ENCODE data around the gene CDC16.
A peak's percentile ranks its signal among the peaks of the same experiment; 100 is the strongest.
"Not testable (repeated sequence)": the region's sequence is repeated elsewhere in the genome, so short reads cannot be mapped to it uniquely, and the experiment has no call there.

The CDC16 gene

DNA sequence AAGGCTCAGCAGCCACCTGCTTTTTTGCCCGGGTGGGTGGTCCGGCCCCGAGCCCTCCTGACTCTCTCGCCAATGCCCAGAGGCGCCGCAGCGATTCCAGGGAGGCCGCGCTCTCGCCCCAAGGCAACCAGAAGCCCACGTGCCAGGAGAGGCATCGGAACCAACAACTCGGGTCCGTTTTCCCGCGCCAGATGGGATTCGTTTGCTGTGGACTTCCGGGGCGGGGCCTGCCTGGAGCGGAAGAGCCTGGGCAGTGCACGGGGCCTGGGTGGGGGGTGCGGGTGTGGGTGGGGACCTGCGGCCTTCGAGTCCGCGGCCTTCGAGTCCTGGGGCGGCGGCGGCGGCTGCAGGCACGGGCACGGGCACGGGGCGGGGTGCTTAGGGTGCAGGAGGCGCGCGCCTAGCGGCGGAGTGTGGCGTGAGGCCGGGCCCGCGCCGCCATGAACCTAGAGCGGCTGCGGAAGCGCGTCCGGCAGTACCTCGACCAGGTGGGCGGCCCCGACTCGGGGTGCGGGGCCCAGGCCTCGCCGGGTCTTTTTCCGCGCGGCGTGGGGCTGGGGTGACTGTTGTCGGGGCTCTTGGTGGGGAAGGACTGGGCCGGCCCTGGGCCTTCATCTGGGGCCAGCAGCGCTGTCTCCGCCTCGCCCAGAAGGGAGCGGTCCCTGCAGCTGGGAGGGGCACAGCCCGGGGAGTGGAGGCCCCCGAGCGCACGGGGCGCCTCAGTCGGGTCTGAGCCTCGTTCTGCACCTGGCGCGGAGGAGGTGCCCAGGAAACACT, at the start of gene CDC16:
Gene CDC16 (plus strand): TSS at position 253 of the 777 bp plus-strand sequence. CDS start 188 bp downstream, at position 441.
- DNase-seq (ENCODE audit: low read depth in 4 of 4, low spot score in 1 of 4) = peak; percentile 82 to 95 (median 87)

DNA sequence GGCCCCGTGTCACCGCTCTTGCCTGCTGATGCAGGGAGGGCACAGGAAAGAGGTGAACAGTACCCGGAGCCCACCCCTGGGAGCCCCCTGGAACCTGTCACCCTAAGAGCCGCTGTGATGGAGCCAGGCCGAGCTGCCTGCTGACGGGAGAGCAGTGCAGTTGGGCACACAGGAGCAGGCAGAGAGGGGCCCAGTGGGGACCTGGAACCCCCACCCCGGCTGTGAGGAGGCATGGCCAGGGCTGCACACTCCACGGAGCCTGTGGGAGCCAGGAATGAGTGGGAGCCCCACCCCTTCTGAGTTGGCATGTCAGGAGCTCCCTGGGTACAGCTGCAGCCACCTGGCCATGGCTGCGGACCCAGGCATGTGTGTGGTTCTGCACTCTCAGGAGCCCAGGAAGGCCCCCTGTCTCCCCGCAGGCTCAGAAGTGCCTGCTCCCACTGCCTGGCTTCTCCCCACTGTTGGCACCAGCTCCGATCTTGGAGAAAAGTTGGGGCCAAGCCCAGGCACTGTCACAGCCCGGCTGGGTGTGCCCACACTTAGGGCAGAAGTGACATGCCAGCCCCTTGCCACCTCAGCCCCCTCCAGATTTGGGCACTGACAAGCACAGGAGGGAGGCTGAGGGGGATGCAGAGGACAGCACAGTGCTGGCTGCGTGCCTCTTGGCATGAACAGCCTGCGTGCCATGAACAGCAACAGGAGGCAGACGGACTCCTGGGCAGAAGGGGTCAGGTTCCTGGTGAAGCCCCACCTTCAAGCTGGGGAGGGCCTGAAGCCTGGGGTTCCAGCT, 49.3 kb upstream of the CDC16 start:
- no peak for DNase-seq (ENCODE audit: low read depth in 4 of 4, low spot score in 1 of 4)

- no peak for DNase-seq (ENCODE audit: low read depth in 4 of 4, low spot score in 1 of 4)
These were observed 39.8 kb upstream of the CDC16 start for GRCh38 chr13:114194853-114195252.

DNA sequence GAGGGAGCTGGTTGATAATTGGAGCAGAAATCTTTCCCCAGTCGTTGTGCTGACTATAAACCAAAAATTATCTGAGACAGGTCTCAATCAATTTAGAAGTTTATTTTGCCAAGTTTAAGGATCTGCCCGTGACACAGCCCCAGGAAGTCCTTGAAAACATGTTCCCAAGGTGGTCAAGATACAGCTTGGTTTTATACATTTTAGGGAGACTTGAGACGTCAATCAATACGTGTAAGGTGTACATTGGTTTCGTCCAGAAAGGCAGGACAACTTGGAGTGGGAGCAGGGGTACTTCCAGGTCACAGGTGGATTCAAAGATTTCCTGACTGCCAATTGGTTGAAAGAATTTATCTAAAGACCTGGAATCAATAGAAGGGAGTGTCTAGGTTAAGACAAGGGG, 38.1 kb upstream of the CDC16 start:
- DNase-seq (ENCODE audit: low read depth in 4 of 4, low spot score in 1 of 4) = no peak

- no peak for DNase-seq (ENCODE audit: low read depth in 4 of 4, low spot score in 1 of 4)
These were observed 36.1 kb upstream of the CDC16 start for GRCh38 chr13:114198556-114198955.

GRCh38 chr13:114199526-114199925, 35.2 kb upstream of the CDC16 start:
- DNase-seq (ENCODE audit: low read depth in 4 of 4, low spot score in 1 of 4) = not testable (repeated sequence)

DNA sequence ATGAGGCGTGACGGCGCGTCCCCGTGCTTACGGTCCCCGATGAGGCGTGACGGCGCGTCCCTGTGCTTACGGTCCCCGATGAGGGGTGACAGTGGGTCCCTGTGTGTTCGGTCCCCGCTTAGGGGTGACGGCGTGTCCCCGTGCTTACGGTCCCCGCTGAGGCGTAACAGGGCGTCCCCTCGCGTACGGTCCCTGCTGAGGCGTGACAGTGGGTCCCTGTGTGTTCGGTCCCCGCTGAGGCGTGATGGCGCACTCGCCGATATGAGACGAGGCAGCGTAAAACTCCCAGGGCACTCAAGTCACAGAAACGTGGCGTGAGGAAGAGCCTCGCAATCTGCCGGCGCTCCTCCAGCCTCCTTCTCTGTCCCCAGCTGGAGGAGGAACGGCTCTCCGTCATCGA, 34.7 kb upstream of the CDC16 start:
- DNase-seq (ENCODE audit: low read depth in 4 of 4, low spot score in 1 of 4) = no peak

- no peak for DNase-seq (ENCODE audit: low read depth in 4 of 4, low spot score in 1 of 4)
These were observed 34.2 kb upstream of the CDC16 start for GRCh38 chr13:114200399-114200911.

- no peak for DNase-seq (ENCODE audit: low read depth in 4 of 4, low spot score in 1 of 4)
These were observed 32.1 kb upstream of the CDC16 start for GRCh38 chr13:114202581-114202980.

- peak in 1 of 4 experiments; percentile 10 for DNase-seq (ENCODE audit: low read depth in 4 of 4, low spot score in 1 of 4)
These were observed 31.2 kb upstream of the CDC16 start for GRCh38 chr13:114203536-114203935.

GRCh38 chr13:114204894-114205293, 29.8 kb upstream of the CDC16 start:
- no peak for DNase-seq (ENCODE audit: low read depth in 4 of 4, low spot score in 1 of 4)

DNA sequence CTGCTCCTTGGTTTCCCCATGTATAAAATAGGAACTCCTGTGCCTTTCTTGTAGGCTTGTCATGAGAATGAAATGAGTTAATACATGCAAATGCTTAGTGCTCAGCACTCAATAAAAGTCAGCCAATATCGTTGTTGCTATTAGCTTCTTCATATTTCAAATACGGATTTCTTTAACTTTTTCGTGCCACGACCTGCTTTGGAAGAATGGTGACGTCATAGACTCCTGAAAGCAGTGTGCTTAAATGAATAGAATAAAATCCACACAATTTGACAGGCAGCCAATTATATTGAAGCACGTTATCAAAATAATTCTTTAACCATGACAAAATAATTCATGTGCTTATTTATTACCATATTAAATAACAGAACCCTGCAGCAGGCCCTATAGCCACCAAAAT, 26.6 kb upstream of the CDC16 start:
- no peak for DNase-seq (ENCODE audit: low read depth in 4 of 4, low spot score in 1 of 4)

DNA sequence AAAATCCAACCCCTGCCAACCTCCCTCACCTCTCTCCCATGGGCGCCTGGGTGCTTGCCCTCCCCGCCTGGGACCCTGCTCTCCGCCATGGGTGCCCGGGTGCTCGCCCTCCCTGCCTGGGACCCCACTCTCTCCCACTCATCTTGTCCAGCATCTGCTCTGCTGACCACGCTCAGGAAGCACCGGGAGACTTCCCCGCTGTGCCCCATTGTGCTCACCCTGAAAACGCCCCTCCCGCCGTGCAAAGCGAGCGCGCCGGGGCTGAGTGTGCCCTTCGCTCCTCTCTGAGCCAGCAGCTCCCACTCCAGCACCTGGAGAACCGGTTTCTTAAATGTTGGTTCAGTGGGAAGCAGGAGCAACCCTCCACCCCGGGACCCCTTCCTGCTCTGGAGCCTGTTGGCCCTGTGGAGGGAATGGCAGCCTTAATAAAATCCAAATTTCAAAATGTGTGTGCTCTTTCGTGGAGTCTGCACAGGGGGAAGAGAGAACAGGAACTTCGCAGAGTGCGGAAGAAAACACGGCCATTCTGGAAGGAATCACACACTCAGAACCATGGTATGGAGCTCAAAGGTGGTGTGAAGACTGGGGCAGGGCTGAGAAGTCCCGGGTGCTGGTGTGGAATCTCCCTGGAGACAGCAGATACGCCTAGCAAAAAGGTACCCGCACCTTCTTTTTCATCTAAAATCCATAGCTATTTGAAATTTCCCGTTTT, 23.1 kb upstream of the CDC16 start:
- no peak for DNase-seq (ENCODE audit: low read depth in 4 of 4, low spot score in 1 of 4)

- no peak for DNase-seq (ENCODE audit: low read depth in 4 of 4, low spot score in 1 of 4)
These were observed 22.6 kb upstream of the CDC16 start for GRCh38 chr13:114212158-114212495.

DNA sequence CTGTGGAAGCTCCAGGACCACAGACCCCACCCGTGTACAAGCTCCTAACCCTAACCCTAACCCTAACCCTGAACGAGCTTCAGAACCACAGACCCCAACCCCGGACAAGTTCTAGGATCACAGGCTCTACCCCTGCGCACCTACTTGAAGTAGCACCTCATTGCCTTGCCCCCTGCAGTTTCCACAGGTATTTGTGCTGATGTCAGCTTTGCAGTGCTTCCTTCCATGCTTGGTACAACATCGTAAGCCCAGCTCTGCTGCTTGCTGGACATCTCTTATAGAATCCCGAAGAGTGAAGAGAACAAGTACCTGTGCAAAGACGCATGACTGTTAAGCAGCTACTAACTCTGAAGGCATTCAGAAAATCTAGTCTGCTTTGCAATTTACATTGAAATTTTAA, 20.7 kb upstream of the CDC16 start:
- DNase-seq (ENCODE audit: low read depth in 4 of 4, low spot score in 1 of 4) = no peak

- DNase-seq (ENCODE audit: low read depth in 4 of 4, low spot score in 1 of 4) = no peak
These were observed 15.3 kb upstream of the CDC16 start for GRCh38 chr13:114219392-114219791.

DNA sequence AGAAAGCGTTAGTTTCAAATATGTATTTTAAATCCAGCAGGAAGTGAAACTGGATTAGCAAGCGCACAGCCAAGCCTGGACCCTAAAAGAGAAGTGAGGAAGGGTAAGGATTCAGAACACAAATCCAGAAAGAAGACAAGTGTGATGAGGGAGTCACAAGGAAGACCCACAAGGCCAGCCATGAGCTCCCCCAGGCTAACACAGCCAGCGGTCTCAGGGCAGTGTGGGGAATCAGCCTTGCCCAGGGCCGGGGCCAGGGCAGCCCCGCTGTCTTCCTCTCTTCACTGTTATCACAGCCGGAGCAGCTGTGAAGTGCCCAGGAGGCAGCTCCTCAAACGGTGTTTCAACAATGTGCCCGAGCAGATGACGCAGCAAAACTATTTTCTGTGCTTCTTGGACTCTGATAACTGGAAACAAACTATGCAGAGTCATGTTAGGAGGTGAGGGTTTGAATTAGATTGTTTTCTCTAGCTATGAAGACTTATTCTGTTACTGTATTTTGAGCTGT, 12.2 kb upstream of the CDC16 start:
- no peak for DNase-seq (ENCODE audit: low read depth in 4 of 4, low spot score in 1 of 4)

DNA sequence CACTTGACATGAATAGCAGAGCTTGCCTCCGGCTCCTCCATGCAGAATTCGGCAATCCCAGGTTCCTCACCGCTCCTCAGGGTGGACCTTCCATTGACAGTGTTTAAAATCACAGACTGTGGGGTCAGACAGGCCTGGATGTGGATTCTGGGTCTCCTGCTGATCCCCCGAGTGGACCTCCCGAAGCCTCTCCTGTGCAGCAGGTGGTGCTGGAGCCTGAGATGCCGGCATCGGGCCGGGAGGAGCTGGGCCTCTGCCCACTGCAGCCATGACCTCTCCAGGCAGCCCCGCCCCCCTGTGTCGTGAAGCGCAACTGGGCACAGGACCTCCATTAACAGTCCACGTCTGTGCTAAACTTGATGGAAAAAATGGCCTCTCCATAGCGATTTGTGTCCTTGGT, 10.5 kb upstream of the CDC16 start:
- DNase-seq (ENCODE audit: low read depth in 4 of 4, low spot score in 1 of 4) = no peak

- DNase-seq (ENCODE audit: low read depth in 4 of 4, low spot score in 1 of 4) = no peak
These were observed 9.1 kb upstream of the CDC16 start for GRCh38 chr13:114225610-114226009.

DNA sequence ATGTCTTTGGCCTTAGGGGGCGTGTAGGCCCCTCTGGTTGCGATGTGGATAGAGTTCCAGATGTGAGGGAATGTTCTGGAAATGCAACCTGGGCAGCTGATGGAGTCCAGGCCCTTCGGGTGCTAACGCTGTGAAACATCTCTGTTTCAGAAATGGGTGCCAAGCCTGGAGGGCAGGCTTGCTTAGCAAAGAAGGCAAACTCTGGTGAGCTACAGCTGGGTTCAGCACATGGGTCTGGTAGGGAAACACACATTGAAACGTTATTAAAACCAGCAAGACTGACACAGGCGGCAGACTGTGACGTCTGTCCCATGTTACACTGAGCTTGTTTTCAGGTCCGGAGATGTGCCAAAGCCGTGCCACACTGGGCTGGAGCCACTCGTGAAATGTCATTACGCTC, 8.6 kb upstream of the CDC16 start:
- DNase-seq (ENCODE audit: low read depth in 4 of 4, low spot score in 1 of 4) = no peak

- peak; percentile 79 to 82 (median 80) for DNase-seq (ENCODE audit: low read depth in 4 of 4, low spot score in 1 of 4)
These were observed 7.9 kb upstream of the CDC16 start for GRCh38 chr13:114226699-114227323.
